T47D (cell line): ENCODE data around the gene RTL1.

Experiments used
- DNase-seq, 2 experiments: peaks; one replicate each; pipeline versions ENCODE4 v3.0.0 to v3.0.0-alpha.2; 2011 to 2012; ENCODE audit warnings: low read depth in 1 of 2, low spot score in 1 of 2
- JUND ChIP-seq: IDR thresholded peaks from 2 replicates; pipeline ENCODE4 v1.6.1; 2012; ENCODE audit warnings: low read depth
- in situ Hi-C: cut with HindIII; loops from 2 replicates; pipeline ENCODE4 v1.10.0; 2016; ENCODE audit warnings: low sequenced_read_pairs, low pct_unique_long_range_greater_than_20kb

RTL1 gene

GRCh38 chr14:100864960-100865681 lies 38.4 kb downstream of the RTL1 start:
- DNase-seq, result no peak
- in situ Hi-C loops, result no loop called here
- TF ChIP-seq JUND, result no peak

GRCh38 chr14:100864206-100864605 lies 39.3 kb downstream of the RTL1 start:
- in situ Hi-C loops, result no loop called here
- DNase-seq, result no peak

GRCh38 chr14:100862793-100863192 lies 40.7 kb downstream of the RTL1 start:
- in situ Hi-C loops, result no loop called here
- no peak for DNase-seq
- TF ChIP-seq JUND, result no peak

More at GRCh38 chr14:100864206-100864605, 39.3 kb downstream of the RTL1 start:
- TF ChIP-seq JUND, result no peak

- DNase-seq, result no peak
- in situ Hi-C loops, result no loop called here
Measured at GRCh38 chr14:100862277-100862676, 41.2 kb downstream of the RTL1 start.

GRCh38 chr14:100861937-100862247 lies 41.6 kb downstream of the RTL1 start:
- no peak for TF ChIP-seq JUND
- in situ Hi-C loops, result no loop called here
- no peak for DNase-seq

More at GRCh38 chr14:100862277-100862676, 41.2 kb downstream of the RTL1 start:
- no peak for TF ChIP-seq JUND

GRCh38 chr14:100861188-100861936 lies 42.2 kb downstream of the RTL1 start:
- no peak for DNase-seq
- no peak for TF ChIP-seq JUND
- in situ Hi-C loops, result no loop called here

- DNase-seq, result no peak
- in situ Hi-C loops, result no loop called here
- no peak for TF ChIP-seq JUND
Measured at GRCh38 chr14:100860556-100861187, 42.9 kb downstream of the RTL1 start.

- TF ChIP-seq JUND, result no peak
- no peak for DNase-seq
- in situ Hi-C loops, result no loop called here
Measured at GRCh38 chr14:100859781-100860180, 43.7 kb downstream of the RTL1 start.

- in situ Hi-C loops, result no loop called here
- no peak for TF ChIP-seq JUND
- DNase-seq, result no peak
Measured at GRCh38 chr14:100858838-100859220, 44.7 kb downstream of the RTL1 start.

- TF ChIP-seq JUND, result no peak
- in situ Hi-C loops, result no loop called here
- DNase-seq, result no peak
Measured at GRCh38 chr14:100857923-100858837, 45.3 kb downstream of the RTL1 start.

GRCh38 chr14:100857233-100857922 lies 46.1 kb downstream of the RTL1 start:
- no peak for TF ChIP-seq JUND
- in situ Hi-C loops, result no loop called here
- no peak for DNase-seq
